CD8-positive, alpha-beta memory T cell (primary cell): ENCODE results near the gene SIDT2. TPM values are rescaled to one million over a fixed set of nuclear protein-coding genes. Genes with fewer than 3 reads are reported as not detected.

Source experiments
- CTCF ChIA-PET: fragments of 350-600 bp; sonication (Branson Sonifier 250); formaldehyde crosslinking; loops from one replicate; lab custom pipeline; 2021; ENCODE audit warnings: antibody characterized with exemption; lab: Charles Lee
- POLR2A ChIA-PET: fragments of 350-600 bp; sonication (Branson Sonifier 250); formaldehyde crosslinking; loops from one replicate; lab custom pipeline; 2021; ENCODE audit warnings: antibody characterized with exemption; lab: Charles Lee
- DNase-seq, 5 donors: peaks; one replicate each; pipeline versions ENCODE4 v3.0.0 to v3.0.0-alpha.2; 2020 to 2022; ENCODE audit warnings: mixed read lengths in 1 of 5
- H3K27ac ChIP-seq: one replicate; pipeline ENCODE4 v1.7.0; 2013; ENCODE audit warnings: low read depth, mild to moderate bottlenecking, low read length, moderate library complexity
- H3K27me3 ChIP-seq: 2 replicates; pipeline ENCODE4 v1.7.0; 2013; ENCODE audit warnings: low read length, mild to moderate bottlenecking; ENCODE audit not compliant: insufficient read depth, poor library complexity, severe bottlenecking
- H3K36me3 ChIP-seq: 2 replicates; pipeline ENCODE4 v1.7.0; 2013; ENCODE audit warnings: mild to moderate bottlenecking, low read length, moderate library complexity; ENCODE audit not compliant: insufficient read depth
- H3K4me1 ChIP-seq: 2 replicates; pipeline ENCODE4 v1.7.0; 2013; ENCODE audit warnings: mild to moderate bottlenecking, low read length, moderate library complexity; ENCODE audit not compliant: insufficient read depth
- H3K4me3 ChIP-seq: 2 replicates; pipeline ENCODE4 v1.7.0; 2013; ENCODE audit warnings: mild to moderate bottlenecking, low read length
- H3K9me3 ChIP-seq: 2 replicates; pipeline ENCODE4 v1.7.0; 2013; ENCODE audit warnings: mild to moderate bottlenecking, low read length
- H3K27ac Mint-ChIP-seq, 8 donors: one replicate each; pipeline ENCODE4 v1.8.0; 2020 to 2021; ENCODE audit warnings: mixed read lengths in 8 of 8, mild to moderate bottlenecking in 6 of 8, inconsistent platforms in 3 of 8, moderate library complexity in 3 of 8
- H3K27me3 Mint-ChIP-seq, 2 donors: one replicate each; pipeline ENCODE4 v1.8.0; 2020 to 2021; ENCODE audit warnings: mixed read lengths in 2 of 2, mild to moderate bottlenecking in 1 of 2, moderate library complexity in 1 of 2
- H3K36me3 Mint-ChIP-seq, 3 donors: one replicate each; pipeline ENCODE4 v1.8.0; 2020 to 2021; ENCODE audit warnings: mixed read lengths in 3 of 3, inconsistent platforms in 1 of 3, mild to moderate bottlenecking in 1 of 3
- H3K4me1 Mint-ChIP-seq, 3 donors: one replicate each; pipeline ENCODE4 v1.8.0; 2020 to 2021; ENCODE audit warnings: mixed read lengths in 3 of 3, inconsistent platforms in 1 of 3, mild to moderate bottlenecking in 1 of 3
- H3K4me3 Mint-ChIP-seq, 7 donors: one replicate each; pipeline ENCODE4 v1.8.0; 2020 to 2021; ENCODE audit warnings: mixed read lengths in 7 of 7, mild to moderate bottlenecking in 6 of 7, moderate library complexity in 4 of 7, inconsistent platforms in 2 of 7
- H3K9me3 Mint-ChIP-seq, 5 donors: one replicate each; pipeline ENCODE4 v1.8.0; 2020 to 2022; ENCODE audit warnings: mixed read lengths in 5 of 5, mild to moderate bottlenecking in 3 of 5, moderate library complexity in 2 of 5, inconsistent platforms in 1 of 5
- polyA plus RNA-seq: library from polyadenylated mRNA; unstranded; fragments of 300-500 nt; fragmentation: Illumina TruSeq; gene quantifications from one replicate; pipeline ENCODE4 v1.2.3, GENCODE V29; 2021
- total RNA-seq, 2 experiments: library from RNA; stranded (reverse); gene quantifications; one replicate each; pipeline ENCODE4 v1.2.3, GENCODE V29; 2021

The SIDT2 gene
- total and polyA plus RNA-seq, 3 experiments from 2014 or later = 2.0 to 14.9 (median 13.8) TPM

- Histone ChIP-seq H3K36me3 (no peaks in the 10 kb centered on the region), H3K9me3 (no peaks in the 10 kb centered on the region), H3K27me3 (no peaks in the 10 kb centered on the region), H3K4me1 (no peaks in the 10 kb centered on the region), H3K4me3 (no peak overlapping the region), H3K27ac (no peak overlapping the region)
- Mint-ChIP-seq H3K27me3 (no peaks in the 10 kb centered on the region), H3K4me1 (peaks cover 0 to 7% (median 5%) of the 10 kb centered on the region in 3 donors), H3K36me3 (peaks cover 0 to 29% (median 4%) of the 10 kb centered on the region in 3 donors), H3K27ac (peak overlapping the region in 4 of 8 donors; percentile 19 to 88 (median 33)), H3K9me3 (no peaks in the 10 kb centered on the region), H3K4me3 (no peak overlapping the region)
- DNase-seq = no peak
- ChIA-PET POLR2A (no interaction called here), CTCF (no interaction called here)
Measured at GRCh38 chr11:117197006-117197405, 18.5 kb downstream of the SIDT2 start.

DNA sequence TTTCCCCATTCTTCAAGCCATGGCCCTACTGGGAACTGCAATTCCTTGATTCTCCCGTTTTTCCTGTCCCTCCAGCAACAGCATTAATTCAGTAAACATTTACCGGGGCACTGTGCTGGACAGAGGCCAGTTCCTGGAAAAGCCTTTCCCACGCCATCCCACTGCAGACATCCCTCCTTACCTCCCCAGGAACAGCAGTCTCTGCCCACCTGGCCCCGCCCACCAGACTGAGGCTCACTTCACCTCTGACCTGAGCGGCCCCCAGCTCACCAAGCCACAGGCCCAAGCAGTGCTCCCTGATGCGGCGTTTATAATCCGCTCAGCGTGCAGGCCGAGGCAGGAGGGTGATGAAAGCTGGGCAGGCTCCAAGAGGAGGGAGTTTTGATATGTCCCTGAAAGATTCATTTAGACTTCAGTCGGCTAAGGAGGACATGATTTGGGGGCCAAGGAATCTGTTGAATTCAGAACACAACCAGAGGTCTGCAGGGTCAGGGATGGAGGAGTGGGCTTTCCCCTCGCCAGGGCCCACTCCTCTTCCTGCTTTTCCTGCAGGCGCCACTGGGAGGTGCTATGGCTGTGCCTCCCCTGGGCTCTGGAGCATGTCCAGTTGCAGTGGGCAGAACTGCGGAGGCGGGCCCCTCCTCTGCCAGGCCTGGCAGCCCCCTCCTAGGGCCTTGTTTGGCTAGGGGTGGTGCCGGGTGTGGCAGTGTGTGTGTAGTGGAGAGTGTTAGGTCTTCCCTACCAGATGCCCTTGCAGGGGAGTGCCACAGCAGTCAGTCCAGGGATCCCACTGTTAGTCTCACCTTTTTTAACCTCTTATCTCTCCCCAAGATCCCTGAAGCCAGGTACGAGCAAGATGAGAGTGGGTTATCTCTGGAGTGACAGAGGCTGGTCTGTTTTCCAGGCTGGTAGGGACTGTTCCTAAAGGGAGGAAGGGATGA is 19.2 kb downstream of the SIDT2 start:
- Mint-ChIP-seq H3K27ac (peak overlapping the region in 2 of 8 donors; percentile 52 to 88), H3K9me3 (no peaks in the 10 kb centered on the region), H3K4me3 (no peak overlapping the region), H3K36me3 (peaks cover 0 to 24% (median 4%) of the 10 kb centered on the region in 3 donors), H3K27me3 (no peaks in the 10 kb centered on the region), H3K4me1 (peaks cover 0 to 7% (median 5%) of the 10 kb centered on the region in 3 donors)
- no peak for DNase-seq
- H3K4me1 ChIP-seq = no peaks in the 10 kb centered on the region
- H3K36me3 ChIP-seq = no peaks in the 10 kb centered on the region
- no peak overlapping the region for H3K4me3 ChIP-seq
- ChIA-PET POLR2A (no interaction called here), CTCF (no interaction called here)
- no peaks in the 10 kb centered on the region for H3K9me3 ChIP-seq
- H3K27ac ChIP-seq = no peak overlapping the region
- no peaks in the 10 kb centered on the region for H3K27me3 ChIP-seq

- Histone ChIP-seq H3K4me3 (no peak overlapping the region), H3K4me1 (no peaks in the 10 kb centered on the region), H3K9me3 (no peaks in the 10 kb centered on the region), H3K27ac (no peak overlapping the region), H3K36me3 (no peaks in the 10 kb centered on the region), H3K27me3 (no peaks in the 10 kb centered on the region)
- ChIA-PET POLR2A (no interaction called here), CTCF (no interaction called here)
- Mint-ChIP-seq H3K4me1 (peaks cover 0 to 10% (median 8%) of the 10 kb centered on the region in 3 donors), H3K36me3 (peaks cover 0 to 27% (median 4%) of the 10 kb centered on the region in 3 donors), H3K9me3 (no peaks in the 10 kb centered on the region), H3K27ac (peak overlapping the region in 3 of 8 donors; percentile 10 to 47 (median 12)), H3K27me3 (no peaks in the 10 kb centered on the region), H3K4me3 (no peak overlapping the region)
- no peak for DNase-seq
Measured at GRCh38 chr11:117198613-117199012, 20.1 kb downstream of the SIDT2 start.

- Mint-ChIP-seq H3K36me3 (peaks cover 0 to 34% (median 4%) of the 10 kb centered on the region in 3 donors), H3K9me3 (no peaks in the 10 kb centered on the region), H3K27me3 (no peaks in the 10 kb centered on the region), H3K27ac (peak within 1 kb of the TSS in 4 of 8 donors; percentile 46 to 76 (median 54)), H3K4me1 (peaks cover 0 to 10% (median 9%) of the 10 kb centered on the region in 3 donors), H3K4me3 (no peak within 1 kb of the TSS)
- CTCF ChIA-PET = no interaction called here
- DNase-seq = no peak
- H3K27me3 ChIP-seq = no peaks in the 10 kb centered on the region
- no peaks in the 10 kb centered on the region for H3K4me1 ChIP-seq
- H3K27ac ChIP-seq = no peak within 1 kb of the TSS
- POLR2A ChIA-PET = no interaction called here
- no peaks in the 10 kb centered on the region for H3K36me3 ChIP-seq
- no peaks in the 10 kb centered on the region for H3K9me3 ChIP-seq
- no peak within 1 kb of the TSS for H3K4me3 ChIP-seq
Measured at GRCh38 chr11:117199053-117199915, 20.7 kb downstream of the SIDT2 start, which contains the start of gene TAGLN. Gene TAGLN, plus strand, starts transcription at chr11:117199370. Its CDS starts 3,644 bp downstream, at chr11:117203014.

DNA sequence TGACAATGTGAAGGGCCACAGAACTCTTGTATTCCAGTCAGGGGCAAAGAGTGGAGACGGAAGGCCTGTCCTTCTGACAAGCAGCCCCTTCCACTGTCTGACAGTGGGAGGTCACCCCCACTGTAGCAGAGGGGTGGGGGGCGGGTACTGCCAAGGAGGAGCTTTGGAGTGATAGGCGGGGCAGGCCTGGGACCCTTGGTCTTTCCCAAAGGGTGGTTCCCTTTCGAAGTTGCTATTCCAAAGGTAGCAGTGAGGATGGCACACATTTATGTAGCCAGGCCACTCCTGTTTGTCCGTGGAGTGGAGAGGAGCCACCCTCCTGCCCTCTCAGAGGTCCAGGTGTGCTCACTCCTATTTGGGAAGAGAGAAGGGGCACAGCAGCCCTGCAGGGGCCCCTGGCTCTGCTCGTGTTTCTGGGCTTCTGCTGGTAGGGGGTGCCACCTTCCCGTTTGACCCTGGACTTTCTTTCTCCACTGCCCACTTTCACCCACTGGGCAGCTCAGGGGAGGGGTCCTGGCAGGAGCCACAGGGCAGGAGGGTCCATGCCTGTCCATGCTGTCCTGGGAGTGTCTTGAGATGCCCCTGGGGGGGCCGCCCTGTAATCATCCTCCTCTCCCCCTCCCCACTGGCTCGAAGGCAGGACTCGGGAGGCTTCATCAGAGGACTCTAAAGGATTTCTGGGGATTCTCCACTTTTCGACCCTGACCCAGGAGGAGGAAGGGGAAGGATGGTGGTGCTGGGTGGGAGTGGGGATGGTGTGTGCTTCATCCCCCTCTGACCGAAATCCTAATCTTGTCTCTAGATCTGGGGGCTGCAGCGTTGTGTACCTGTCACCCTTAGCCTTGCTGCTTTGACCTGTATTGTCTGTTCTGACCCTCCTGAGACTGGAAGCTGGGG is 21.6 kb downstream of the SIDT2 start:
- DNase-seq = no peak
- Histone ChIP-seq H3K36me3 (no peaks in the 10 kb centered on the region), H3K4me3 (no peak overlapping the region), H3K4me1 (no peaks in the 10 kb centered on the region), H3K27me3 (no peaks in the 10 kb centered on the region), H3K9me3 (no peaks in the 10 kb centered on the region), H3K27ac (no peak overlapping the region)
- Mint-ChIP-seq H3K4me3 (no peak overlapping the region), H3K36me3 (peaks cover 0 to 41% (median 2%) of the 10 kb centered on the region in 3 donors), H3K9me3 (no peaks in the 10 kb centered on the region), H3K4me1 (peaks cover 0 to 10% (median 6%) of the 10 kb centered on the region in 3 donors), H3K27me3 (no peaks in the 10 kb centered on the region), H3K27ac (peak overlapping the region in 7 of 8 donors; percentile 53 to 76 (median 62))
- ChIA-PET CTCF (no interaction called here), POLR2A (no interaction called here)

DNA sequence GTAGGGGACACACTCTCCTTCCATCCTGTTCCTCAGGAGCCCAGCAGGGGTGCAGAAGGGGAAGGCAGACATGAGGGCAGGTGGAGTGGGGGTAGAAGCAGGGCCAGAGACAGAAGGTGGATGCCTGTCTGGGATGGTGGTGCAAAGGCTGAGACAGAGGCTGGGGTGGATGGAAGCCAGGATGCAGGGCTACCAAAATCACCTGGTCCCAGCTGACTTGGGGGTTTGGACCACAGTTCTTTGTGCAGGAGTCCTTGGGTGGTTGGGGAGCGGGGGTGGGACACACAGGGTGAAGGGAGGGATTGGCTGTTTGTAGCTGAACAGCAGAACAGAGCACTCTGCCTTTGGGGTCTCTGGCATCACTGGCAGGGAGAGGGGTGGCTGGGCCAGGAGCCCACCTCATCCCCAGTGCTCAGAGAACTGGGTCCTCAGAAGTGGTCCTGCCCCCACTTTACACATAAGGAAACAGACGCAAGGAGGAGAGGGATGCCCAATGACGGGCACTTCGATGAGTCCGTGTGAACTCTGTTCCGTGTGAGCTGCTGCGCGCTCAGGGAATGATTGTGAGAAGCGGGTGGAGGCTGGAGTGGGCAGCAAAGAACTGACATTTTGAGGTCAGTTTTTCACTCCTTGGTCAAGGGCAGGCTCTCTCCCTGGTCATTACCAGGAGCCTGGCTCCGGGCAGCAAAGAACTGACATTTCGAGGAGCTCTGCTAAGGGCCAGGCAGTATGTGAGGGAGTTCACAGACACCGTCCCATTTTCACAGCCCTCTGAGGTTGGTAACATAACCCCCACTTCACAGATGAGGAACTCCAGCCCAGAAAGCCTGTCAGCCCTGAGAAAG is 22.5 kb downstream of the SIDT2 start:
- ChIA-PET POLR2A (no interaction called here), CTCF (no interaction called here)
- Mint-ChIP-seq H3K36me3 (peaks cover 0 to 44% (median under 1%) of the 10 kb centered on the region in 3 donors), H3K27ac (peak overlapping the region in 7 of 8 donors; percentile 8 to 76 (median 62)), H3K9me3 (no peaks in the 10 kb centered on the region), H3K27me3 (no peaks in the 10 kb centered on the region), H3K4me1 (peaks cover 0 to 10% (median 4%) of the 10 kb centered on the region in 3 donors), H3K4me3 (no peak overlapping the region)
- Histone ChIP-seq H3K27me3 (no peaks in the 10 kb centered on the region), H3K4me1 (no peaks in the 10 kb centered on the region), H3K9me3 (no peaks in the 10 kb centered on the region), H3K36me3 (no peaks in the 10 kb centered on the region), H3K4me3 (no peak overlapping the region), H3K27ac (no peak overlapping the region)
- no peak for DNase-seq
